ENCODE measurements around the gene PDE7B.

DNA sequence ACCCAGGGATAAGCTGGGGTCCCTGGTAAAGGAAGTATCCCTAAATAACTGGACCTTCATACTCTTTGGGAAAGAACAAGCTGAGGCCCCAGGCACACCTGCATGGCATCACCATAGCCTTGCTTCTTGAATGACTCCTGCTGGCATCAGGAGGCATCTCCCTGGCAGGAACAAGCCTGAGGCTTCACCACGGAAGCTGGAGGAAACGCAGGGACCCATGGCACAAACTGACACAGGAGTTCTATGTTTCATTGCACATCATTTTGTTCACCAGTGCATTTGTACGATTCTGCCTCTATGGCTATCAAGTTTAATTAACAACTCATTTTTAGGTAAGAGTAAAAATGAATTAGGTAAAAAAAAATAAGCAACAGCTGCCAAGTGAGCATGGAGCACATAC, 619 bp upstream of the PDE7B start:
- TF ChIP-seq, protein P1, sequence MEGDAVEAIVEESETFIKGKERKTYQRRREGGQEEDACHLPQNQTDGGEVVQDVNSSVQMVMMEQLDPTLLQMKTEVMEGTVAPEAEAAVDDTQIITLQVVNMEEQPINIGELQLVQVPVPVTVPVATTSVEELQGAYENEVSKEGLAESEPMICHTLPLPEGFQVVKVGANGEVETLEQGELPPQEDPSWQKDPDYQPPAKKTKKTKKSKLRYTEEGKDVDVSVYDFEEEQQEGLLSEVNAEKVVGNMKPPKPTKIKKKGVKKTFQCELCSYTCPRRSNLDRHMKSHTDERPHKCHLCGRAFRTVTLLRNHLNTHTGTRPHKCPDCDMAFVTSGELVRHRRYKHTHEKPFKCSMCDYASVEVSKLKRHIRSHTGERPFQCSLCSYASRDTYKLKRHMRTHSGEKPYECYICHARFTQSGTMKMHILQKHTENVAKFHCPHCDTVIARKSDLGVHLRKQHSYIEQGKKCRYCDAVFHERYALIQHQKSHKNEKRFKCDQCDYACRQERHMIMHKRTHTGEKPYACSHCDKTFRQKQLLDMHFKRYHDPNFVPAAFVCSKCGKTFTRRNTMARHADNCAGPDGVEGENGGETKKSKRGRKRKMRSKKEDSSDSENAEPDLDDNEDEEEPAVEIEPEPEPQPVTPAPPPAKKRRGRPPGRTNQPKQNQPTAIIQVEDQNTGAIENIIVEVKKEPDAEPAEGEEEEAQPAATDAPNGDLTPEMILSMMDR (IDR thresholded peaks at IDR 0.05): no peak
- TF ChIP-seq POLR2A (IDR thresholded peaks at IDR 0.05; ENCODE audit: low read depth): no peak
- TF ChIP-seq POLR2AphosphoS5 (IDR thresholded peaks at IDR 0.05): no peak
- no peak for TF ChIP-seq EP300 (IDR thresholded peaks at IDR 0.05)
